Measurements from ENCODE around the gene HECW1.

The HECW1 gene

GRCh38 chr7:43112941-43113621, 634 bp downstream of the HECW1 start:
- Histone ChIP-seq H3K9me3 (ENCODE audit: control insufficient read depth in 2 of 2, low read length in 2 of 2) (no peaks in the 10 kb centered on the region), H3K27me3 (ENCODE audit: control insufficient read depth in 1 of 2, insufficient read depth in 2 of 2, low read length in 2 of 2) (peaks cover 40 to 64% of the 10 kb centered on the region in 2 donors)

GRCh38 chr7:43113622-43114457, 1.4 kb downstream of the HECW1 start:
- peak overlapping the region; percentile 47 to 67 for H3K4me3 ChIP-seq (ENCODE audit: low read length in 2 of 2)
- peaks cover 37 to 68% of the 10 kb centered on the region in 2 donors for H3K27me3 ChIP-seq (ENCODE audit: control insufficient read depth in 1 of 2, insufficient read depth in 2 of 2, low read length in 2 of 2)
- no peaks in the 10 kb centered on the region for H3K9me3 ChIP-seq (ENCODE audit: control insufficient read depth in 2 of 2, low read length in 2 of 2)
- no peak overlapping the region for H3K27ac ChIP-seq (ENCODE audit: low read length)
- H3K36me3 ChIP-seq (ENCODE audit: control insufficient read depth in 2 of 2, insufficient read depth in 2 of 2, low read length in 2 of 2), result no peaks in the 10 kb centered on the region
- peaks cover 21% of the 10 kb centered on the region for H3K4me1 ChIP-seq (ENCODE audit: control insufficient read depth, insufficient read depth, low read length)
- H3K9ac ChIP-seq (ENCODE audit: low read length in 2 of 2), result no peak overlapping the region

More at GRCh38 chr7:43112941-43113621, 634 bp downstream of the HECW1 start:
- H3K27ac ChIP-seq (ENCODE audit: low read length), result no peak overlapping the region
- no peak overlapping the region for H3K9ac ChIP-seq (ENCODE audit: low read length in 2 of 2)
- H3K4me1 ChIP-seq (ENCODE audit: control insufficient read depth, insufficient read depth, low read length), result peaks cover 21% of the 10 kb centered on the region
- peak overlapping the region; percentile 29 to 67 for H3K4me3 ChIP-seq (ENCODE audit: low read length in 2 of 2)
- H3K36me3 ChIP-seq (ENCODE audit: control insufficient read depth in 2 of 2, insufficient read depth in 2 of 2, low read length in 2 of 2), result no peaks in the 10 kb centered on the region

- H3K4me3 ChIP-seq (ENCODE audit: low read length in 2 of 2), result no peak overlapping the region
- H3K36me3 ChIP-seq (ENCODE audit: control insufficient read depth in 2 of 2, insufficient read depth in 2 of 2, low read length in 2 of 2), result no peaks in the 10 kb centered on the region
- H3K9me3 ChIP-seq (ENCODE audit: control insufficient read depth in 2 of 2, low read length in 2 of 2), result no peaks in the 10 kb centered on the region
- peaks cover 21% of the 10 kb centered on the region for H3K4me1 ChIP-seq (ENCODE audit: control insufficient read depth, insufficient read depth, low read length)
- H3K27ac ChIP-seq (ENCODE audit: low read length), result no peak overlapping the region
- H3K9ac ChIP-seq (ENCODE audit: low read length in 2 of 2), result no peak overlapping the region
- peaks cover 37 to 68% of the 10 kb centered on the region in 2 donors for H3K27me3 ChIP-seq (ENCODE audit: control insufficient read depth in 1 of 2, insufficient read depth in 2 of 2, low read length in 2 of 2)
Observed at GRCh38 chr7:43114458-43114780, 2.0 kb downstream of the HECW1 start.

- Histone ChIP-seq H3K27me3 (ENCODE audit: control insufficient read depth in 1 of 2, insufficient read depth in 2 of 2, low read length in 2 of 2) (peaks cover 39 to 71% of the 10 kb centered on the region in 2 donors), H3K9me3 (ENCODE audit: control insufficient read depth in 2 of 2, low read length in 2 of 2) (no peaks in the 10 kb centered on the region), H3K27ac (ENCODE audit: low read length) (no peak overlapping the region), H3K36me3 (ENCODE audit: control insufficient read depth in 2 of 2, insufficient read depth in 2 of 2, low read length in 2 of 2) (no peaks in the 10 kb centered on the region), H3K4me3 (ENCODE audit: low read length in 2 of 2) (no peak overlapping the region), H3K4me1 (ENCODE audit: control insufficient read depth, insufficient read depth, low read length) (peaks cover 20% of the 10 kb centered on the region), H3K9ac (ENCODE audit: low read length in 2 of 2) (no peak overlapping the region)
Observed at GRCh38 chr7:43116451-43116850, 4.0 kb downstream of the HECW1 start.

GRCh38 chr7:43117095-43117494, 4.6 kb downstream of the HECW1 start:
- H3K27ac ChIP-seq (ENCODE audit: low read length), result no peak overlapping the region
- no peaks in the 10 kb centered on the region for H3K36me3 ChIP-seq (ENCODE audit: control insufficient read depth in 2 of 2, insufficient read depth in 2 of 2, low read length in 2 of 2)
- H3K9ac ChIP-seq (ENCODE audit: low read length in 2 of 2), result no peak overlapping the region
- no peak overlapping the region for H3K4me3 ChIP-seq (ENCODE audit: low read length in 2 of 2)
- peaks cover 33 to 67% of the 10 kb centered on the region in 2 donors for H3K27me3 ChIP-seq (ENCODE audit: control insufficient read depth in 1 of 2, insufficient read depth in 2 of 2, low read length in 2 of 2)
- peaks cover 20% of the 10 kb centered on the region for H3K4me1 ChIP-seq (ENCODE audit: control insufficient read depth, insufficient read depth, low read length)
- H3K9me3 ChIP-seq (ENCODE audit: control insufficient read depth in 2 of 2, low read length in 2 of 2), result no peaks in the 10 kb centered on the region

- H3K27me3 ChIP-seq (ENCODE audit: control insufficient read depth in 1 of 2, insufficient read depth in 2 of 2, low read length in 2 of 2), result peaks cover 28 to 62% of the 10 kb centered on the region in 2 donors
- no peak overlapping the region for H3K9ac ChIP-seq (ENCODE audit: low read length in 2 of 2)
- no peaks in the 10 kb centered on the region for H3K9me3 ChIP-seq (ENCODE audit: control insufficient read depth in 2 of 2, low read length in 2 of 2)
- peaks cover 15% of the 10 kb centered on the region for H3K4me1 ChIP-seq (ENCODE audit: control insufficient read depth, insufficient read depth, low read length)
- H3K36me3 ChIP-seq (ENCODE audit: control insufficient read depth in 2 of 2, insufficient read depth in 2 of 2, low read length in 2 of 2), result no peaks in the 10 kb centered on the region
- H3K27ac ChIP-seq (ENCODE audit: low read length), result no peak overlapping the region
- no peak overlapping the region for H3K4me3 ChIP-seq (ENCODE audit: low read length in 2 of 2)
Observed at GRCh38 chr7:43117861-43118260, 5.4 kb downstream of the HECW1 start.

GRCh38 chr7:43118313-43118712, 5.9 kb downstream of the HECW1 start:
- H3K4me3 ChIP-seq (ENCODE audit: low read length in 2 of 2), result no peak overlapping the region
- no peak overlapping the region for H3K9ac ChIP-seq (ENCODE audit: low read length in 2 of 2)
- H3K9me3 ChIP-seq (ENCODE audit: control insufficient read depth in 2 of 2, low read length in 2 of 2), result no peaks in the 10 kb centered on the region
- peaks cover 27 to 57% of the 10 kb centered on the region in 2 donors for H3K27me3 ChIP-seq (ENCODE audit: control insufficient read depth in 1 of 2, insufficient read depth in 2 of 2, low read length in 2 of 2)
- H3K27ac ChIP-seq (ENCODE audit: low read length), result no peak overlapping the region
- peaks cover 10% of the 10 kb centered on the region for H3K4me1 ChIP-seq (ENCODE audit: control insufficient read depth, insufficient read depth, low read length)
- no peaks in the 10 kb centered on the region for H3K36me3 ChIP-seq (ENCODE audit: control insufficient read depth in 2 of 2, insufficient read depth in 2 of 2, low read length in 2 of 2)

GRCh38 chr7:43119371-43120075, 7.1 kb downstream of the HECW1 start:
- Histone ChIP-seq H3K27me3 (ENCODE audit: control insufficient read depth in 1 of 2, insufficient read depth in 2 of 2, low read length in 2 of 2) (peaks cover 18 to 45% of the 10 kb centered on the region in 2 donors), H3K4me3 (ENCODE audit: low read length in 2 of 2) (no peak overlapping the region), H3K4me1 (ENCODE audit: control insufficient read depth, insufficient read depth, low read length) (peaks cover 2% of the 10 kb centered on the region), H3K9me3 (ENCODE audit: control insufficient read depth in 2 of 2, low read length in 2 of 2) (no peaks in the 10 kb centered on the region), H3K27ac (ENCODE audit: low read length) (no peak overlapping the region), H3K9ac (ENCODE audit: low read length in 2 of 2) (no peak overlapping the region), H3K36me3 (ENCODE audit: control insufficient read depth in 2 of 2, insufficient read depth in 2 of 2, low read length in 2 of 2) (no peaks in the 10 kb centered on the region)

GRCh38 chr7:43121973-43122372, 9.5 kb downstream of the HECW1 start:
- peaks cover 2% of the 10 kb centered on the region for H3K4me1 ChIP-seq (ENCODE audit: control insufficient read depth, insufficient read depth, low read length)
- no peaks in the 10 kb centered on the region for H3K36me3 ChIP-seq (ENCODE audit: control insufficient read depth in 2 of 2, insufficient read depth in 2 of 2, low read length in 2 of 2)
- H3K9me3 ChIP-seq (ENCODE audit: control insufficient read depth in 2 of 2, low read length in 2 of 2), result no peaks in the 10 kb centered on the region
- no peak overlapping the region for H3K4me3 ChIP-seq (ENCODE audit: low read length in 2 of 2)
- no peak overlapping the region for H3K9ac ChIP-seq (ENCODE audit: low read length in 2 of 2)
- no peak overlapping the region for H3K27ac ChIP-seq (ENCODE audit: low read length)
- H3K27me3 ChIP-seq (ENCODE audit: control insufficient read depth in 1 of 2, insufficient read depth in 2 of 2, low read length in 2 of 2), result peaks cover 12 to 23% of the 10 kb centered on the region in 2 donors

GRCh38 chr7:43123457-43123856, 11.0 kb downstream of the HECW1 start:
- Histone ChIP-seq H3K36me3 (ENCODE audit: control insufficient read depth in 2 of 2, insufficient read depth in 2 of 2, low read length in 2 of 2) (no peaks in the 10 kb centered on the region), H3K4me1 (ENCODE audit: control insufficient read depth, insufficient read depth, low read length) (peaks cover 2% of the 10 kb centered on the region), H3K9ac (ENCODE audit: low read length in 2 of 2) (no peak overlapping the region), H3K27me3 (ENCODE audit: control insufficient read depth in 1 of 2, insufficient read depth in 2 of 2, low read length in 2 of 2) (peaks cover 12 to 16% of the 10 kb centered on the region in 2 donors), H3K9me3 (ENCODE audit: control insufficient read depth in 2 of 2, low read length in 2 of 2) (no peaks in the 10 kb centered on the region), H3K4me3 (ENCODE audit: low read length in 2 of 2) (no peak overlapping the region), H3K27ac (ENCODE audit: low read length) (no peak overlapping the region)
